HUDEP-2 (cell line): ENCODE measurements around the gene SP3.
A peak's percentile ranks its signal among the peaks of the same experiment; 100 is the strongest.
"Not testable (repeated sequence)": the region's sequence is repeated elsewhere in the genome, so short reads cannot be mapped to it uniquely, and the experiment has no call there.

Source experiments
- DNase-seq, 76 experiments: peaks; one replicate each; lab custom pipeline; 2025; ENCODE audit not compliant: unreplicated experiment in 76 of 76; lab: John Stamatoyannopoulos, UW

The SP3 gene

DNA sequence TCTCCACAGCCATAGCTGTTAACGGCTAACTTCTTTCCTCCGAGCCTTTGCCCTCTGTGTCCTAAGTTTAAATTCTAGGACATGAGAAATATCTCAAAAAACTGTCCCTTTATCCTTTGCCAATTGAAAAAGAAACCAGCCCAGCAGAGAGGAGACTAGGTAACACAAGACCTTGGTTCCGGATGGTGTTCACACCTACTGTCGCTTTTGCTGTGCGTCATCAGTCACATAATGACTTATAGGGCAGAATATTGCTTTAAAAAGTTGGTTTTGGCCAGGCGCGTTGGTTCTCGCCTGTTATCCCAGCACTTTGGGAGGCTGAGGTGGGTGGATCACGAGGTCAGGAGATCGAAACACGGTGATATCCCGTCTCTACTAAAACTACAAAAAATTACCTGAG, 66.2 kb downstream of the SP3 start:
- no peak for DNase-seq

DNA sequence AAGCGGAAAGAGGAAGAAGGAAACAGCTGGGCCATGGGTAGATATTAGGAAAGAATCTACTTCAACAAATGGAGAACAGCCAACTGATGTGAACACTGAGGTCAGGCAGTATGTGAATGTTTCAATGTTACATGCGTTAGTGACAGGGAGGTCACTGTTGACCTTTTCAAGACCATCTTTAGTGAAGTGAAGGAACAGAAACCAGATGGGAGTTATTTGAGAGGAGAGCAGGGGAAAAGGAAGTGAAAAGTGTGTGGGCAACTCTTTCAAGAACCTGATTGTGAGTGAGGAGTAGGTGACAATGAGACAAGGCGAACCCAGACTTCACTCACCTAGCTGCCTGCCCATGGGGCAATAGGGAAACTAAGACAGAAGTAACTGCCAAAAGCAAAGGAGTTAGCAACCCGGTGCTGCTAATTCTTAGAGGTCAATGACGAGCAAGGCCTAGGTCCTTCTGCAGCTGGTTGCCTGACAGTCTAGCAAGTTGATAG, 67.0 kb downstream of the SP3 start:
- DNase-seq = no peak

- DNase-seq = no peak
Measured at GRCh38 chr2:173896755-173897154, 68.4 kb downstream of the SP3 start.

GRCh38 chr2:173892341-173892740, 72.8 kb downstream of the SP3 start:
- no peak for DNase-seq

DNA sequence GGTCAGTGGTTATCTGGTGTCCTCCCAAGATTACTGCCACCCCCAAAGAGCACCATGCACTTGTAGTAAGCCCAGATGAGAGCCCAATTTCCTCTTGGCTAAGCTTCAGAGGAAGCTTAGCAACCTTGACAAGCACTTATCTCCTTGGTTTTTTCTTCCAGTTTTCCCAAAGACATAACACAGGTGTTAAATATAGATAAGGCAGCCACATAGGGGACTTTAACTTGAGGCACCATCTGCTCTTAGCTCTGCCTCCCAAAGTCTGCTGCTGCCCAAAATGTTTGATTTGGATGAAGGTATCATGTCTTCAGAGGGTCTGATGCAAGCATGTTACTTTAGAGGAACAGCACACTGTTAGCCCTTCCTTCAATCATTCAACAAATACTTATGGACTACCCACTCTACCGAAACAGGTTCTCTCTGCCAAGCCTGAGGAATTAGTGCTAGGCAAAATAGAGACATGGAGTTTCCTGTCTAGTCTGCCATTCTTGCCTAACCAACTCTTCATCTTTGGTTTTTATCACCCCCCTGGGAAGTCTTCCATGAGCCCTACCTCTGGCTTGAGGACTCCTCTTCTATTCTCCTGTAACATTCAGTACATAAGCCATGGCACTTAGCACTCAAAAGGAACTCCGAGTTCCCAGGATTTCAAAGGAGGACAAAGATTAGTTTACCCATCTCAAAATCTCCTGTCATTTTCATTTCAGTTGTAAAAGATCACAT, 73.7 kb downstream of the SP3 start:
- DNase-seq = peak in 8 of 76 experiments; percentile 5 to 42 (median 17)

GRCh38 chr2:173889464-173889863, 75.7 kb downstream of the SP3 start:
- not testable (repeated sequence) for DNase-seq

DNA sequence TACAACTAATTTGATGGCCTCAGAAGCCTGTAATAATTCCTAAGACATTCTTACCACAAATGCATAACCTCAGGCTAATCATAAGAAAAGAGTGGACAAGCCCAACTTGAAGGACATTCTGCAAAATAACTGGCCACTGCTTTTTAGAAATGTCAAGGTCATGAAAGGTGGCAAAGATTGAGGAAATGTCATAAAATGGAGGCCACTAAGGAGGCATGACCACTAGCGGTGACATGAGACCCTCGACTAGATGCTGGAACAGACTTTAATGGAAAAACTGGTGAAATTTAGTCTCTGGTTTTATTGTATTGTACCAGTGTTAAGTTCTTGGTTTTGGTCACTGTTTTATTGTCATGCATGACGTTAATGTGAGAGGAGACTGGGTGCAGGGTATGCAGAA, 78.6 kb downstream of the SP3 start:
- DNase-seq = no peak

DNA sequence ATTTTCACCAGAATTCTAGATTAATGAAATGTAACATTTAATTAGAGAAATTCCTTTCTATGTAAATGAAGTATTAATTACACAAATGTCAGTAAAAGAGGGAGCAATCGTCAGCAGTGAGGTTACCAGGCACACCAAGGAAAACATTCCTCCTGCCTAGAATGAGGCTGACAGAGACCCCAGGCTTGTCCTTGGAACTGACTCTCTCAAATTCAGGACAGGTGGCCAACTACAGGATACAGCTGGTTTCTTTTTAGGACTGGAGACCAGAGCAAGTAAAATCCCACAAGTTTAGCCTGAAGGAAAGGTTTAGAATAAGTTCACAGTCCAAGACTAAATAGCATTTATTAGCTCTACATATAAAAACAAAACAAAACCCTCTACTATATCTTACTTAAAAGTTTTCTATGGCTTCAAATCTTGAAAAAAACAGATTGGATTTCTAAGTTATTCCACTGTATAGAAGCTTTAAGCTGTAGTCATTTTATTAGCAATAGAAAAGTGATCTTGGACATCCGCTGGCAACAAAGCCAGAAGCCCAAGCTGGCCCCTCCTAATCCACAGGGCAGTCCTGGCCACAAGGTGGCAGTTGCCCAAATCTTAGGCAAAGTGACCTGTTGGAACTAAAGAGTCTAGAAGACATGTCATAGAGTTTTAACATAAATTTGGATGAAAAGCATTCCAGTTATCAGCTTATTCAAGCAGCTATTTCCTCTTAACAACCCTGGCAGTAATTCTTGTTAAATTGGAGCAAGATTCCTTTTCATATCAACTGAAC, 81.0 kb downstream of the SP3 start:
- DNase-seq = peak in 38 of 76 experiments; percentile 1 to 49 (median 19)

GRCh38 chr2:173881886-173882285, 83.3 kb downstream of the SP3 start:
- DNase-seq = no peak

GRCh38 chr2:173881461-173881860, 83.7 kb downstream of the SP3 start:
- DNase-seq = peak in 18 of 76 experiments; percentile 0 to 57 (median 7)

- no peak for DNase-seq
Measured at GRCh38 chr2:173880561-173880960, 84.6 kb downstream of the SP3 start.

DNA sequence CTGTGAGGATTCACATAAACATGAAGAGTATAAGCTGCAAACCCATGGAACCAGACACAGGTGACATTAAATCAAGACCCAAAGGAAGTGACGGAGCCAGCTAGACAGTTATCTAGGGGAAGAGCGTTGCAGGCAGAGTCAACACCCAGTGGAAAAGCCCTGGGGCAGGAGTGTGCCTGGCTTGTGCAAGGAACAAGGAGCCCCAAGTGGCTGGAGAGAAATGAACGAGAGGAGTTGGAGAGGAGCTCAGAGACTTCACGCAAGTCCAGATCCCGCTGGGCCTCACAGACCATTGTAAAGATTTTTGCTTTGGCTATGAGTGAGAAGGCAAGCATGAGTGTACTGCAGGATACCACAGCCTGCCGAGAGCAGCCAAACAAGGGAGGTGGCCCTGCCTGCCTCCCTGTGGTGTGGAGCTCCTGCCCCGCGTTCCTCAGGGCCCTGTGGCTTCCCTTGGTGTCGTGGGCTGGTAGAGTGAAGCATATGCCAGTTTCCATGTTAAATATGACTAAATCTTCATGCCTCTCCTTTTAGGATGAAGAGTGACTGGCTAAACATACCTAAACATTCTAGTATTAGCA, 88.2 kb downstream of the SP3 start:
- no peak for DNase-seq

GRCh38 chr2:173874894-173875237, 90.3 kb downstream of the SP3 start:
- no peak for DNase-seq

- DNase-seq = no peak
Measured at GRCh38 chr2:173874003-173874893, 90.9 kb downstream of the SP3 start.

DNA sequence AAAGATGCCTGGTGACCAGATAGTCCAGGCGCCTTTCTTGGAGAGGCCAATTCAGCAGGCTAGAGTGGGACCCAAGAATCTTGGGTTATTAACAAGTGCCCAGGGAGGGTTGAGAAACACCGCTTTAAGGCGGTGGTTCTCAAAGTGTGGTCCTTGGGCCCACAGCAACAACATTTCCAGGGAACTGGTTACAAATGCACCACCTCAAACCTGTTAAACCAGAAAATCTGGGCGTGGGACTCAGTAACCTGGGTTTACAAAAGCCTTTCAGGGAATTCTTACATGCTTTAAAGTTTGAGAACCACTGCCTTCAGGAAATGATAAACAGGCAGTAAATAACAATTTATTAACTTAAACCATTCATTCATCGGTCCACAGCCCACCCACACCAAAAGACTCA, 92.5 kb downstream of the SP3 start:
- no peak for DNase-seq

DNA sequence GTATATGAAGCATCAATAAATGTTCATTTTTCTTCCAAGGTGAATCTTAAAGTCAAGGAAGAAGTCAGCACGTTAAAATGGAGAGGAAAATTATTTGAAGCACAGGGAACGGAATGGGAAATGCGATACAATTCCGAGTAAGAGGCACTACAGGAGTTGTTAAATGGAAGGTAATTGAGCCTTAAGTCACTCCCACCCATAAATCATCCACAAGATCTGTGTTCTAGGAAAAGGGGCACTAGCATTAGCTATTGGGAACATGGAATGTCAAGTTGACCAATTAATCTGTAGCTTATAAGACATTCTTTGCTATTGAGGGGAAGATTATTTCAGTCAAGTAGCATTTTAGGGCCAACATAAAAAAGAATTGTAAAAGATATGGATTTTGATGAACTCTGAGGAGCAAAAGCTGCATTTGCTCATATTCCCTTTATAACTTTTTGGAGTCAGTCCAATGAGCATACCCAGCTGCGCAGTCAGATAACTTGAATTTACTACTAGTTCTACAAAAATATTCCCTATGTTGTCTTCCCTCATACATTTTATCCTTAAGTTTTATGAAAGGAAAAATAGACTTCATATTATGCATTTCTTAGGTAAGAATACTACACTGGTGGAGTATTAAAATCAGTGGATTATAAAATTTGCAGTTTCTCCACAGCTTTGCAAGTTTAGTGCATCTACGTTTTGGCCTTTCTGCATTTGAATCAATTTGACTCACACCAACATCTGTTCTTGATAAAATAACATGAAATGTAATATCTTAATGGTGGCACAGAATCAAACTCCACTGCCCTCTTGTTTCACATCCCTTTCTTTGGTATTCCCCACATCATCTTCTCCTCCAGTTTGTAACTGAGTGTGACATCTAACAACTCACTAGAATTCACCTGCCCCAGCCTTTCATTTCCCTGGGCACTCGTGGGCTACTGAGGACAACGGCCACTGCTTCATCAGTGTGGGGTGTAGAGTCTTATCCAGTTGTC, 95.6 kb downstream of the SP3 start:
- no peak for DNase-seq

DNA sequence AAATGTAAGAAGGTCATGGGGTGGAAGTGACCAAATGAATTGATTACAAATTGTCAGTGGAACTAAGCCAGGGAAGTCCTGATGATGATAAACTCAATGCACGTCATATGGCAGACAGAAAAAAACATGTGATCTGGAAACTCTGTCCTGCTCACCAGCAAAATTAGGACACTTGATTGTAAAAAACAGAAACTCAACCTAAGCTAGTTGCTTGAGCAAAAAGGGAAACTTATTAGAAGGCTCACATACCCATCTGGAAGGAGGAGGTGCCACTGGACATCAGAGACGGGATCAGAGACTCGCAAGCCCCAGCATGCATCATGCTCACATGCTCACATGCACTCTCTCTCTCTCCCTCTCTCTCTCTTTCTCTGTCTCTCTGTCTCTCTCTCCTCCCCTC, 96.8 kb downstream of the SP3 start:
- DNase-seq = no peak

- DNase-seq = no peak
Measured at GRCh38 chr2:173866874-173867618, 98.1 kb downstream of the SP3 start.
